ENCODE data around the gene GPX8. TPM values are rescaled to one million over a fixed set of nuclear protein-coding genes. Genes with fewer than 3 reads are reported as not detected.

GPX8 gene
- total RNA-seq, 1 donor from 2014 or later: 59.0 TPM

- H3K27me3 ChIP-seq (ENCODE audit: control insufficient read depth, insufficient read depth, low read length): peaks cover 4% of the 10 kb centered on the region
- no peak overlapping the region for H3K4me3 ChIP-seq (ENCODE audit: low read depth, low read length)
- H3K36me3 ChIP-seq (ENCODE audit: control insufficient read depth, insufficient read depth, low read length): no peaks in the 10 kb centered on the region
- DNase-seq (ENCODE audit: low read depth): no peak
- TF ChIP-seq CTCF (IDR thresholded peaks at IDR 0.05; ENCODE audit: insufficient read depth, low read length, poor library complexity, severe bottlenecking): no peak
These were observed 28.9 kb downstream of the GPX8 start for GRCh38 chr5:55188656-55189540.

- Histone ChIP-seq H3K36me3 (ENCODE audit: control insufficient read depth, insufficient read depth, low read length) (no peaks in the 10 kb centered on the region), H3K27me3 (ENCODE audit: control insufficient read depth, insufficient read depth, low read length) (peaks cover 4% of the 10 kb centered on the region), H3K4me3 (ENCODE audit: low read depth, low read length) (no peak overlapping the region)
- DNase-seq (ENCODE audit: low read depth): no peak
- TF ChIP-seq CTCF (IDR thresholded peaks at IDR 0.05; ENCODE audit: insufficient read depth, low read length, poor library complexity, severe bottlenecking): no peak
These were observed 31.2 kb downstream of the GPX8 start for GRCh38 chr5:55191165-55191564.

GRCh38 chr5:55205001-55205400, 45.0 kb downstream of the GPX8 start:
- TF ChIP-seq CTCF (IDR thresholded peaks at IDR 0.05; ENCODE audit: insufficient read depth, low read length, poor library complexity, severe bottlenecking): no peak
- H3K36me3 ChIP-seq (ENCODE audit: control insufficient read depth, insufficient read depth, low read length): no peaks in the 10 kb centered on the region
- no peak for DNase-seq (ENCODE audit: low read depth)
- no peak overlapping the region for H3K4me3 ChIP-seq (ENCODE audit: low read depth, low read length)
- H3K27me3 ChIP-seq (ENCODE audit: control insufficient read depth, insufficient read depth, low read length): peaks cover 2% of the 10 kb centered on the region

GRCh38 chr5:55211184-55211874, 51.4 kb downstream of the GPX8 start:
- no peak for TF ChIP-seq CTCF (IDR thresholded peaks at IDR 0.05; ENCODE audit: insufficient read depth, low read length, poor library complexity, severe bottlenecking)
- Histone ChIP-seq H3K27me3 (ENCODE audit: control insufficient read depth, insufficient read depth, low read length) (peaks cover 2% of the 10 kb centered on the region), H3K36me3 (ENCODE audit: control insufficient read depth, insufficient read depth, low read length) (no peaks in the 10 kb centered on the region), H3K4me3 (ENCODE audit: low read depth, low read length) (no peak overlapping the region)
- no peak for DNase-seq (ENCODE audit: low read depth)

Other genes starting within 250 kb of the GPX8 start
- 3.8 and 7.2 TPM in 2 replicates for gene ESM1, start 174.6 kb upstream of the GPX8 start, total RNA-seq
- not detected in 2 replicates for gene GZMK, start 135.9 kb upstream of the GPX8 start, total RNA-seq
- gene GZMA, start 57.5 kb upstream of the GPX8 start, total RNA-seq: not detected in 2 replicates
- gene CDC20B, start 13.0 kb downstream of the GPX8 start, total RNA-seq: 0.27 TPM in 1 of 2 replicates, not detected in the other
- gene MCIDAS, start 67.1 kb downstream of the GPX8 start, total RNA-seq: not detected in 2 replicates
- gene CCNO, start 73.4 kb downstream of the GPX8 start, total RNA-seq: 1.3 and 3.9 TPM in 2 replicates
- gene DHX29, start 147.5 kb downstream of the GPX8 start, total RNA-seq: 17.0 and 21.6 TPM in 2 replicates
- 35.7 and 62.4 TPM in 2 replicates for gene MTREX, start 147.8 kb downstream of the GPX8 start, total RNA-seq

All from kidney epithelial cell (primary cell).